HL-60/S4 (cell line): Measurements from ENCODE around the gene ZNF385B.
"Not testable (repeated sequence)": the region's sequence is repeated elsewhere in the genome, so short reads cannot be mapped to it uniquely, and the experiment has no call there.

ENCODE experiments used
- in situ Hi-C: fragments of 300-500 bp; cut with MboI; formaldehyde crosslinking; loops from 2 replicates; pipeline ENCODE4 v1.14.3; 2022; ENCODE audit warnings: low sequenced_read_pairs

The ZNF385B gene

GRCh38 chr2:179645047-179645446 lies 216.4 kb downstream of the ZNF385B start:
- in situ Hi-C loops, result no loop called here

GRCh38 chr2:179642462-179642861 lies 218.9 kb downstream of the ZNF385B start:
- in situ Hi-C loops, result no loop called here

- in situ Hi-C loops, result no loop called here
These were observed 224.4 kb downstream of the ZNF385B start for GRCh38 chr2:179636995-179637394.

- in situ Hi-C loops, result no loop called here
These were observed 225.1 kb downstream of the ZNF385B start for GRCh38 chr2:179636100-179636980.

- in situ Hi-C loops, result not testable (repeated sequence)
These were observed 229.5 kb downstream of the ZNF385B start for GRCh38 chr2:179631769-179632385.

GRCh38 chr2:179629776-179630175 lies 231.6 kb downstream of the ZNF385B start:
- in situ Hi-C loops, result not testable (repeated sequence)

GRCh38 chr2:179626261-179626660 lies 235.2 kb downstream of the ZNF385B start:
- in situ Hi-C loops, result no loop called here

GRCh38 chr2:179622635-179623300 lies 238.6 kb downstream of the ZNF385B start:
- in situ Hi-C loops, result no loop called here

- in situ Hi-C loops, result no loop called here
These were observed 239.3 kb downstream of the ZNF385B start for GRCh38 chr2:179622112-179622511.

GRCh38 chr2:179619947-179620467 lies 241.4 kb downstream of the ZNF385B start:
- in situ Hi-C loops, result no loop called here

GRCh38 chr2:179614121-179614520 lies 247.3 kb downstream of the ZNF385B start:
- in situ Hi-C loops, result no loop called here

GRCh38 chr2:179613701-179614100 lies 247.7 kb downstream of the ZNF385B start:
- in situ Hi-C loops, result no loop called here

GRCh38 chr2:179613299-179613651 lies 248.1 kb downstream of the ZNF385B start:
- in situ Hi-C loops, result no loop called here

- in situ Hi-C loops, result no loop called here
These were observed 248.7 kb downstream of the ZNF385B start for GRCh38 chr2:179612591-179613298.

- in situ Hi-C loops, result no loop called here
These were observed 249.3 kb downstream of the ZNF385B start for GRCh38 chr2:179612108-179612507.

GRCh38 chr2:179606141-179606540 lies 255.3 kb downstream of the ZNF385B start:
- in situ Hi-C loops, result no loop called here

- in situ Hi-C loops, result no loop called here
These were observed 256.1 kb downstream of the ZNF385B start for GRCh38 chr2:179605341-179605740.

- in situ Hi-C loops, result no loop called here
These were observed 256.8 kb downstream of the ZNF385B start for GRCh38 chr2:179604598-179604997.

GRCh38 chr2:179602452-179602851 lies 259.0 kb downstream of the ZNF385B start:
- in situ Hi-C loops, result no loop called here

GRCh38 chr2:179596018-179596417 lies 265.4 kb downstream of the ZNF385B start:
- in situ Hi-C loops, result no loop called here

- in situ Hi-C loops, result no loop called here
These were observed 266.1 kb downstream of the ZNF385B start for GRCh38 chr2:179595284-179595683.
